ENCODE results near the gene TRO. TPM values are rescaled to one million over a fixed set of nuclear protein-coding genes. Genes with fewer than 3 reads are reported as not detected.

Gene TRO, protein sequence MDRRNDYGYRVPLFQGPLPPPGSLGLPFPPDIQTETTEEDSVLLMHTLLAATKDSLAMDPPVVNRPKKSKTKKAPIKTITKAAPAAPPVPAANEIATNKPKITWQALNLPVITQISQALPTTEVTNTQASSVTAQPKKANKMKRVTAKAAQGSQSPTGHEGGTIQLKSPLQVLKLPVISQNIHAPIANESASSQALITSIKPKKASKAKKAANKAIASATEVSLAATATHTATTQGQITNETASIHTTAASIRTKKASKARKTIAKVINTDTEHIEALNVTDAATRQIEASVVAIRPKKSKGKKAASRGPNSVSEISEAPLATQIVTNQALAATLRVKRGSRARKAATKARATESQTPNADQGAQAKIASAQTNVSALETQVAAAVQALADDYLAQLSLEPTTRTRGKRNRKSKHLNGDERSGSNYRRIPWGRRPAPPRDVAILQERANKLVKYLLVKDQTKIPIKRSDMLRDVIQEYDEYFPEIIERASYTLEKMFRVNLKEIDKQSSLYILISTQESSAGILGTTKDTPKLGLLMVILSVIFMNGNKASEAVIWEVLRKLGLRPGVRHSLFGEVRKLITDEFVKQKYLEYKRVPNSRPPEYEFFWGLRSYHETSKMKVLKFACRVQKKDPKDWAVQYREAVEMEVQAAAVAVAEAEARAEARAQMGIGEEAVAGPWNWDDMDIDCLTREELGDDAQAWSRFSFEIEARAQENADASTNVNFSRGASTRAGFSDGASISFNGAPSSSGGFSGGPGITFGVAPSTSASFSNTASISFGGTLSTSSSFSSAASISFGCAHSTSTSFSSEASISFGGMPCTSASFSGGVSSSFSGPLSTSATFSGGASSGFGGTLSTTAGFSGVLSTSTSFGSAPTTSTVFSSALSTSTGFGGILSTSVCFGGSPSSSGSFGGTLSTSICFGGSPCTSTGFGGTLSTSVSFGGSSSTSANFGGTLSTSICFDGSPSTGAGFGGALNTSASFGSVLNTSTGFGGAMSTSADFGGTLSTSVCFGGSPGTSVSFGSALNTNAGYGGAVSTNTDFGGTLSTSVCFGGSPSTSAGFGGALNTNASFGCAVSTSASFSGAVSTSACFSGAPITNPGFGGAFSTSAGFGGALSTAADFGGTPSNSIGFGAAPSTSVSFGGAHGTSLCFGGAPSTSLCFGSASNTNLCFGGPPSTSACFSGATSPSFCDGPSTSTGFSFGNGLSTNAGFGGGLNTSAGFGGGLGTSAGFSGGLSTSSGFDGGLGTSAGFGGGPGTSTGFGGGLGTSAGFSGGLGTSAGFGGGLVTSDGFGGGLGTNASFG (N-terminal part only)
- total RNA-seq (0.47 TPM), polyA plus RNA-seq (under 1 TPM in 2 of 4 donors, not detected in 2; 0.17 to 0.44 TPM)

DNA sequence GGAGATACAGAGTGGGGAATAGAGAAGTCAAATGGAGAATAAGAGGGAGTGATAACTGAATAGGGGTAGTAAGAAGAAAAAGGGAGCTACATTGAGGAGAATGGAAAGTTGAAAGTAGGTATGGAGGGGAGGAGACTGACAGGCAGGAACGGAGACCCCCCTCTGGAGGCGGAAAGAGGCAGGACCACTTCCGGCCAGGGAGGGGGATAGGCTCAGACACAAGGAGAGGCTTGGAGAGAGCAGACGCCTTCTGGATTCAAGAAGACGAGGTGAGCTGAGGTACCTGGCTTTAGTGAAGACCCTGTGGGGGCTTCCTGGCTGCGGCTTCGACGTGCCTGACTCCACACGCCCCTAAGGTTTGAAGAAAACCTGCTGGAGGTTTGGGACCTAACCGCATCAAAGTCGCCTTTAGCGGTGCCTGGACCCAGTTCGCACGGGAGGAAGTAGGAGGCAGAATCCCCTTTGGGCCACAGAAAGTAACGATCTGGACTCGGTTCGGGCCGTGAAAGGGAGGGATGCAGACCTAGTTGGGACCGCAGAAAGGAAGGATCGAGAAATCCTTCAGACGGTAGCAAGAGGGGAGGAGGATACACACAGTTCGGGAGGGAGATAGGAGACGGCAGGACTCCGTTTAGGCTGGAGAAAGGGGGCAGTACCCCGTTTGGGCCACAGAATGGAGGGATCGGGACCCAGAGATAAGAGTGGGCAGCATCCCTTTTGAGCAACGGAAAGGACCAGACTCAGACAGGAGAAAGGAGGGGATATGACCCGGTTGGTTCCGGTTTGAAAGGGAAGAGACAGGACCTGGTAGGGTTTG is at the start of gene TRO:
TRO (plus strand) TSS at position 215 of the 817 bp plus-strand sequence. CDS start 1,423 bp downstream, outside the sequence.
- H3K27ac ChIP-seq (ENCODE audit: insufficient read depth, low read length, poor library complexity, severe bottlenecking): no peak within 1 kb of the TSS

DNA sequence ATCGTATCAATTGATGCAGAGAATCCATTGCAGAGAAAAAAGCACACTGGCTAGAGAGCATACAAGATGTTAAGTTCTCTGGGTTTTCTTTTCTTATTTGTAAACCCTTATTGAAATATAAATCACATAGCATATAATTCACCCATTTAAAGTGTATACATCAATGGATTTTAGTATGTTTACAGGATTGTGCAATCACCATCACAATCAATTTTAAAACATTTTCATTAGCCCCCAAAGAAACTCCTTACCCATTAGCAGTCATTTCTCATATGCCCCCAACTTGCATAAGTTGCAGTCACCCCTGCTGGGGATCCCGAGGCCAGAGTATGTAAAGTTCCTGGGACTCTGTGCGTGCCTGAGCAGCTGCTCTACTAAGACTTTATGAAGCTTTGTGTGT is 34.9 kb upstream of the TRO start:
- no peaks in the 10 kb centered on the region for H3K36me3 ChIP-seq (ENCODE audit: control insufficient read depth, insufficient read depth, low read length)
- no peaks in the 10 kb centered on the region for H3K36me3 Mint-ChIP-seq
- H3K9me3 Mint-ChIP-seq: peaks cover 0 to 3% (median 0%) of the 10 kb centered on the region in 7 donors
- no peaks in the 10 kb centered on the region for H3K4me1 ChIP-seq (ENCODE audit: control insufficient read depth, insufficient read depth, low read length, poor library complexity, severe bottlenecking)
- H3K9me3 ChIP-seq (ENCODE audit: control insufficient read depth in 2 of 2, low read length in 2 of 2): no peaks in the 10 kb centered on the region
- H3K27me3 Mint-ChIP-seq: peaks cover 8% of the 10 kb centered on the region
- no peaks in the 10 kb centered on the region for H3K4me1 Mint-ChIP-seq
- no peak overlapping the region for H3K27ac Mint-ChIP-seq
- no peak for DNase-seq
- H3K4me3 ChIP-seq (ENCODE audit: low read depth, low read length): no peak overlapping the region
- H3K27ac ChIP-seq (ENCODE audit: insufficient read depth, low read length, poor library complexity, severe bottlenecking): no peak overlapping the region
- ATAC-seq (ENCODE audit: low read depth in 2 of 2): no peak
- H3K4me3 Mint-ChIP-seq: no peak overlapping the region
- no peaks in the 10 kb centered on the region for H3K27me3 ChIP-seq (ENCODE audit: control insufficient read depth, insufficient read depth, low read length)

More for the DNA sequence above, at the start of gene TRO:
- Mint-ChIP-seq H3K27ac (peak within 1 kb of the TSS in 2 of 3 donors; percentile 54 to 86), H3K36me3 (no peaks in the 10 kb centered on the region), H3K9me3 (peaks cover 0 to 1% (median 0%) of the 10 kb centered on the region in 7 donors), H3K27me3 (no peaks in the 10 kb centered on the region), H3K4me1 (peaks cover 0 to 21% (median under 1%) of the 10 kb centered on the region in 4 donors), H3K4me3 (peak within 1 kb of the TSS; percentile 69 to 93 (median 86))
- Histone ChIP-seq H3K9me3 (ENCODE audit: control insufficient read depth in 2 of 2, low read length in 2 of 2) (no peaks in the 10 kb centered on the region), H3K27me3 (ENCODE audit: control insufficient read depth, insufficient read depth, low read length) (no peaks in the 10 kb centered on the region), H3K4me3 (ENCODE audit: low read depth, low read length) (peak within 1 kb of the TSS; percentile 66), H3K4me1 (ENCODE audit: control insufficient read depth, insufficient read depth, low read length, poor library complexity, severe bottlenecking) (peaks cover 6% of the 10 kb centered on the region), H3K36me3 (ENCODE audit: control insufficient read depth, insufficient read depth, low read length) (no peaks in the 10 kb centered on the region)
- ATAC-seq (ENCODE audit: low read depth in 2 of 2) (no peak), DNase-seq (peak in 1 of 3 donors; percentile 4)

DNA sequence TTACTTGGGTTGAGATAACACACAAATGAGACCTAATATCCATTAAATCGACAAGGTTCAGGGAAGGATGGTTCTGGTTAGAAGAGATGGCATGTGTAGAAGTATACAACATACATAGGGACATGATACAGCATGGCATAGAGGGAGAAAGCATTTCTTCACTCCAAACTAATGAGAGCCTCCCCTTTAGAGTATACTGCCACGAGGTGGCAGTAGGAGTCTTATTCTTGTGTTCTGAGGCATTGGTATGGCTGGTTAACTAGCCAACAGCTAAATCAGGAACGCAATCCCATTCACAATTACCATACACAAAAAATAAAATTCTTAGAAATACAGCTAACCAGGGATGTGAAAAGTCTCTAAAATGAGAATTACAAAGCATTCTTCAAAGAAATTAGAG is 29.1 kb upstream of the TRO start:
- no peak overlapping the region for H3K4me3 Mint-ChIP-seq
- H3K27ac ChIP-seq (ENCODE audit: insufficient read depth, low read length, poor library complexity, severe bottlenecking): no peak overlapping the region
- no peaks in the 10 kb centered on the region for H3K4me1 Mint-ChIP-seq
- no peaks in the 10 kb centered on the region for H3K36me3 Mint-ChIP-seq
- no peaks in the 10 kb centered on the region for H3K36me3 ChIP-seq (ENCODE audit: control insufficient read depth, insufficient read depth, low read length)
- DNase-seq (peak in 2 of 3 donors; percentile 32 to 42), ATAC-seq (ENCODE audit: low read depth in 2 of 2) (peak in 1 of 2 donors; percentile 52)
- no peak overlapping the region for H3K4me3 ChIP-seq (ENCODE audit: low read depth, low read length)
- H3K27me3 ChIP-seq (ENCODE audit: control insufficient read depth, insufficient read depth, low read length): no peaks in the 10 kb centered on the region
- no peaks in the 10 kb centered on the region for H3K9me3 ChIP-seq (ENCODE audit: control insufficient read depth in 2 of 2, low read length in 2 of 2)
- H3K4me1 ChIP-seq (ENCODE audit: control insufficient read depth, insufficient read depth, low read length, poor library complexity, severe bottlenecking): no peaks in the 10 kb centered on the region
- peaks cover 0 to 4% (median 0%) of the 10 kb centered on the region in 7 donors for H3K9me3 Mint-ChIP-seq
- peaks cover 14% of the 10 kb centered on the region for H3K27me3 Mint-ChIP-seq
- no peak overlapping the region for H3K27ac Mint-ChIP-seq

DNA sequence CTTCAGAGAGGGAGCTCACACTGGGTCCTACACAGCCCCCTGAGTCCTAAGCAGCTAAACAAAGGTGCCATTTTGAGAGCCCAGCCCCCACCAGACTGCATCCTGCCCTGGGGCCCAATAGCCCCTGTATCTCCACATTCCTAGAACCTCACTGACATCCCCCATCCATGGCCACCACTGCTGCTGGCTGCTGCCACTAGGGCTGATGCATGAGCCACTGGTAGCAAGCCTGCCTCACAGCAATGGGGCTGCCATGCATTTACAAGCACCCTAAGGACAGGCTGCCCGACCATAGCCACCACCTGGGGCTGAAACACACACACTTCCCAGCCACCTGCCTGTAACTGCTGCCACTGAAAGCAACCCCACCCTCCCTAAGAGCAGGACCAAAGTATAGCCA is 26.5 kb upstream of the TRO start:
- Histone ChIP-seq H3K36me3 (ENCODE audit: control insufficient read depth, insufficient read depth, low read length) (no peaks in the 10 kb centered on the region), H3K27ac (ENCODE audit: insufficient read depth, low read length, poor library complexity, severe bottlenecking) (no peak overlapping the region), H3K27me3 (ENCODE audit: control insufficient read depth, insufficient read depth, low read length) (no peaks in the 10 kb centered on the region), H3K4me3 (ENCODE audit: low read depth, low read length) (no peak overlapping the region), H3K4me1 (ENCODE audit: control insufficient read depth, insufficient read depth, low read length, poor library complexity, severe bottlenecking) (no peaks in the 10 kb centered on the region), H3K9me3 (ENCODE audit: control insufficient read depth in 2 of 2, low read length in 2 of 2) (no peaks in the 10 kb centered on the region)
- Mint-ChIP-seq H3K9me3 (peaks cover 0 to 4% (median 0%) of the 10 kb centered on the region in 7 donors), H3K4me3 (no peak overlapping the region), H3K36me3 (no peaks in the 10 kb centered on the region), H3K27me3 (peaks cover 10% of the 10 kb centered on the region), H3K27ac (no peak overlapping the region), H3K4me1 (no peaks in the 10 kb centered on the region)
- ATAC-seq (ENCODE audit: low read depth in 2 of 2): no peak
- no peak for DNase-seq

DNA sequence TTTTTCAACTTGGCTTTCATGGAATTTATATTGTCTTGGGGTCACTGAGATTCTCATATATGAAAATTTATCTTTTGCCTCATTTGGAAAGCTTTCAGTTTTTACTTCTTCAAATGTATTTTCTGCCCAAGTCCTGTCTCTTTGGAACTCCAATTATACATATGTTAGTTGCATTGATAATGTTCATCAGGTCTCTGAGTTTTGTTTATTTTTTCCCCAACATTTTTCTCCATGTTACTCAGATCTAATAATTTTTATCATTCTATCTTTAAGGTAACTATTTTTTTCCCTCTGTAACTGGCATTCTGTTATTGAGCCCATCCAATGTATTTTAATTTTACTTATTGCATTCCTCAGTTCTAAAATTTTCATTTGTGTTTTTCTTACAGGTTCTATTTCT is 10.7 kb upstream of the TRO start:
- Mint-ChIP-seq H3K4me3 (no peak overlapping the region), H3K4me1 (no peaks in the 10 kb centered on the region)

DNA sequence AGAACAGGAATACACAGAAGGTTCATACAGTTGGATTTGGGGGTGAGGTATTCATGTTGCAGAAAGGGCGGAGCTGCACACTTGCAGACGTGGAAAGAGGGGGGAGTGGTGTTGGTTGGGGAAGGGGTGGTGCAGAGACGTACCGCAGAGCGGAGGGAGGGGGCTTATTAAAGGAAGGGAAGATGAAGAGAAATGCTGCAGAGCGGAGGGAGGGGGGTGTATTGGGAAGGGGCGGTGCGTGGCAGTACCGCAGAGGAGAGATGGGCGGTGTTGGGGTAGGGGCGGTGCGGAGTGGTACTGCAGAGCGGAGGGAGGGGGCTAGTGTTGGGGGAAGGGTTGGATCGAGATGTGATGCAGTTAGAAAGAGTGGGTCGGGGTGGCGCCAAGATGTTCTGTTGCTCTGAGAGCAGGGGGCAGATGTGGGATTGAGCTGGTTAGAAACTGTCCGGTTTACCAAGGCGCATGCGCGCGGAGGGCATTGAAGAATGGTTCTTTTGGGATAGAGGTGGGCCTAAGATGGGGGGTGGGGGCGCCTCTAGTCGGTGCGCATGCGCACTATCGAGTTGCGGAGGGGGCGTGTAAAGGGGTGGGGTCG is 900 bp downstream of the TRO start:
- H3K27me3 Mint-ChIP-seq: no peaks in the 10 kb centered on the region
- H3K27ac ChIP-seq (ENCODE audit: insufficient read depth, low read length, poor library complexity, severe bottlenecking): no peak overlapping the region
- peak in 1 of 2 donors; percentile 28 for ATAC-seq (ENCODE audit: low read depth in 2 of 2)
- no peaks in the 10 kb centered on the region for H3K36me3 Mint-ChIP-seq
- H3K27ac Mint-ChIP-seq: peak overlapping the region in 1 of 3 donors; percentile 54
- peaks cover 0 to 1% (median 0%) of the 10 kb centered on the region in 7 donors for H3K9me3 Mint-ChIP-seq
- peak overlapping the region; percentile 69 to 93 (median 86) for H3K4me3 Mint-ChIP-seq
- peak; percentile 9 to 28 (median 15) for DNase-seq
- H3K9me3 ChIP-seq (ENCODE audit: control insufficient read depth in 2 of 2, low read length in 2 of 2): no peaks in the 10 kb centered on the region
- H3K4me3 ChIP-seq (ENCODE audit: low read depth, low read length): peak overlapping the region; percentile 66
- no peaks in the 10 kb centered on the region for H3K27me3 ChIP-seq (ENCODE audit: control insufficient read depth, insufficient read depth, low read length)
- H3K36me3 ChIP-seq (ENCODE audit: control insufficient read depth, insufficient read depth, low read length): no peaks in the 10 kb centered on the region
- peaks cover 0 to 21% (median under 1%) of the 10 kb centered on the region in 4 donors for H3K4me1 Mint-ChIP-seq
- peaks cover 6% of the 10 kb centered on the region for H3K4me1 ChIP-seq (ENCODE audit: control insufficient read depth, insufficient read depth, low read length, poor library complexity, severe bottlenecking)

More for the DNA sequence above, 10.7 kb upstream of the TRO start:
- Mint-ChIP-seq H3K27me3 (no peaks in the 10 kb centered on the region), H3K27ac (no peak overlapping the region), H3K36me3 (no peaks in the 10 kb centered on the region), H3K9me3 (peaks cover 0 to 11% (median 4%) of the 10 kb centered on the region in 7 donors)
- Histone ChIP-seq H3K4me3 (ENCODE audit: low read depth, low read length) (no peak overlapping the region), H3K36me3 (ENCODE audit: control insufficient read depth, insufficient read depth, low read length) (no peaks in the 10 kb centered on the region), H3K9me3 (ENCODE audit: control insufficient read depth in 2 of 2, low read length in 2 of 2) (peaks cover 0 to 3% of the 10 kb centered on the region in 2 experiments), H3K27ac (ENCODE audit: insufficient read depth, low read length, poor library complexity, severe bottlenecking) (no peak overlapping the region), H3K27me3 (ENCODE audit: control insufficient read depth, insufficient read depth, low read length) (no peaks in the 10 kb centered on the region), H3K4me1 (ENCODE audit: control insufficient read depth, insufficient read depth, low read length, poor library complexity, severe bottlenecking) (no peaks in the 10 kb centered on the region)
- ATAC-seq (ENCODE audit: low read depth in 2 of 2): no peak
- no peak for DNase-seq

Measured in CD4-positive, CD25-positive, alpha-beta regulatory T cell (primary cell).